Fibroblast of skin of left quadriceps (primary cell): ENCODE measurements around the gene CYP3A5.
"Not testable (repeated sequence)": the region's sequence is repeated elsewhere in the genome, so short reads cannot be mapped to it uniquely, and the experiment has no call there.

Experiments used
- DNase-seq, 2 experiments: peaks; one replicate each; pipeline ENCODE4 v3.0.0-alpha.2; 2013; ENCODE audit warnings: low read depth in 2 of 2

CYP3A5 gene

GRCh38 chr7:99642027-99642426 lies 37.8 kb downstream of the CYP3A5 start:
- no peak for DNase-seq

GRCh38 chr7:99639267-99639666 lies 40.5 kb downstream of the CYP3A5 start:
- no peak for DNase-seq

- no peak for DNase-seq
Measured at GRCh38 chr7:99638731-99639130, 41.1 kb downstream of the CYP3A5 start.

- not testable (repeated sequence) for DNase-seq
Measured at GRCh38 chr7:99637414-99637813, 42.4 kb downstream of the CYP3A5 start.

- no peak for DNase-seq
Measured at GRCh38 chr7:99631295-99632109, 48.3 kb downstream of the CYP3A5 start.

- no peak for DNase-seq
Measured at GRCh38 chr7:99629643-99630042, 50.2 kb downstream of the CYP3A5 start.

- DNase-seq = no peak
Measured at GRCh38 chr7:99628471-99629465, 51.0 kb downstream of the CYP3A5 start.

- DNase-seq = no peak
Measured at GRCh38 chr7:99627513-99627912, 52.3 kb downstream of the CYP3A5 start.

- no peak for DNase-seq
Measured at GRCh38 chr7:99626661-99627060, 53.1 kb downstream of the CYP3A5 start.

GRCh38 chr7:99625961-99626360 lies 53.8 kb downstream of the CYP3A5 start:
- no peak for DNase-seq

GRCh38 chr7:99625321-99625720 lies 54.5 kb downstream of the CYP3A5 start:
- no peak for DNase-seq

- DNase-seq = no peak
Measured at GRCh38 chr7:99624484-99624883, 55.3 kb downstream of the CYP3A5 start.

GRCh38 chr7:99623702-99624447 lies 55.9 kb downstream of the CYP3A5 start:
- DNase-seq = no peak

- no peak for DNase-seq
Measured at GRCh38 chr7:99623091-99623693, 56.6 kb downstream of the CYP3A5 start.

- DNase-seq = no peak
Measured at GRCh38 chr7:99622596-99622995, 57.2 kb downstream of the CYP3A5 start.

- DNase-seq = no peak
Measured at GRCh38 chr7:99621271-99621670, 58.5 kb downstream of the CYP3A5 start.

GRCh38 chr7:99619571-99620130 lies 60.1 kb downstream of the CYP3A5 start:
- DNase-seq = no peak

- no peak for DNase-seq
Measured at GRCh38 chr7:99618726-99619125, 61.1 kb downstream of the CYP3A5 start.

- no peak for DNase-seq
Measured at GRCh38 chr7:99617192-99617781, 62.5 kb downstream of the CYP3A5 start.

GRCh38 chr7:99616359-99617191 lies 63.2 kb downstream of the CYP3A5 start, which contains the start of gene ZSCAN25:
Gene ZSCAN25 (plus strand): TSS chr7:99616946. CDS start chr7:99619607, 2,661 bp downstream.
- DNase-seq = peak; percentile 80 to 83
